Measurements from ENCODE around the gene OGFOD3.

Gene OGFOD3

DNA sequence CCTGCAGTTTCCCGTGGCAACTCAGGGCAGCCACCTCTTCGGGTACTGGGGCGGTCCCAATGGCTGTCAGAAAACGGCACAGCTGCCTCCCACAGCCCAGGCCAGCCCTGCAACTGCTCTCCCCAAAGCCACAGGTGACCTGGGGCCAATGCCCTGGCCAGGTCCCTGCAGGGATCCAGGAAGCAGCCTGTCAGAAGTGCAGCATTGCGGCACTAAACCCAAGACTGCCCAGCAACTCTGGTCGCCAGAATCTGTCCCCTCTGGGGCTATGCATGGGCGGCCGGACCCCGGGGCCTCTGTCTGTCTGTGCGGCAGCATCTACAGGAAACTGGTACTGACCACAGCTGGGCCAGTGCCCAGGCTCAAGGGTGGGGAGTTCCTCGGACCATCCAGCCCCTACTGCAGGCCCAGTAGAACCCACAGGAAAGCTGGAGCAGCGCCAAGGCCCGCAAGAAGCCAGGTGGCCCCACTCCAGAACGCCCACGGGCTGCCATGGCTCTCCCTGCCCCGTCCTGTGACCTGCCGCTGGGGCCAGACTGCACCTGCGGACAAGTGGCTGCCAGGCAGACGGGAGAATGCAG, 26.6 kb upstream of the OGFOD3 start:
- Histone ChIP-seq H3K4me3 (ENCODE audit: low read length) (no peak overlapping the region), H3K9ac (ENCODE audit: low read length) (no peak overlapping the region), H3K36me3 (ENCODE audit: control insufficient read depth, insufficient read depth, low read length, severe bottlenecking) (peaks cover 25% of the 10 kb centered on the region), H3K27me3 (replicated peaks; ENCODE audit: control insufficient read depth, insufficient read depth, low read length) (no peaks in the 10 kb centered on the region), H3K9me3 (ENCODE audit: control insufficient read depth, low read length) (no peaks in the 10 kb centered on the region), H3K4me1 (ENCODE audit: control insufficient read depth, insufficient read depth, low read length) (peaks cover 8% of the 10 kb centered on the region)
- DNase-seq (ENCODE audit: low read depth): no peak

DNA sequence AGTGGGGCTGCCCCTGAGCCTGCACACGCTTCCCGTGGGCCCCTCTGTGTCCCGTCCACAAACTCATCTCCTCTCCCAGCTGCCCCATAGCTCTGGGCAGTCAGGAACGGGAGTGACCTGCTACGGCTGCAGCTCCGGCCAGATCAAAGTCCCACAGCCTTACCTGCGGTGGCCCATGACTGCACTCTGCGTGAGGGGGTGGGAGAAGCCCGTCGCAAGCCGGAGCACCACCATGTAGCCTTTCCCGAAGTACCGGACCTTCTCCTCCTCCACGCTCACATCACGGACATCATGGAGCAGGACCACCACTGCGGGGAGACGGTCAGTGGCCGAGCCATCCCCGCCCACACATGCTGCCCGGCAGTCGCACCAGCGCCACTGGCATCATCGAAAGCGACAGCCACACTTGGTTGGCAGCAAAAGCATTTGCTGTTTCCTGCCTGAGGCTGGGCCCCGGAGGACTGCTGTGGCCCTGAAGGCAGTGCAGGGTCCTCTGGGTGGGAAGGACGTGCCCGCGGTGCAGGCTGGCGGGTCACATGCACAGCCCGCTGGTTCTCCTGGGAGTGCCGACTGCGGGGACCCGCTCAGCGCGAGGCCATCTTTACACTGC, 26.0 kb upstream of the OGFOD3 start:
- DNase-seq (ENCODE audit: low read depth): no peak
- peaks cover 25% of the 10 kb centered on the region for H3K36me3 ChIP-seq (ENCODE audit: control insufficient read depth, insufficient read depth, low read length, severe bottlenecking)
- no peak overlapping the region for H3K9ac ChIP-seq (ENCODE audit: low read length)
- H3K27me3 ChIP-seq (replicated peaks; ENCODE audit: control insufficient read depth, insufficient read depth, low read length): no peaks in the 10 kb centered on the region
- H3K4me3 ChIP-seq (ENCODE audit: low read length): no peak overlapping the region
- H3K9me3 ChIP-seq (ENCODE audit: control insufficient read depth, low read length): no peaks in the 10 kb centered on the region
- peaks cover 3% of the 10 kb centered on the region for H3K4me1 ChIP-seq (ENCODE audit: control insufficient read depth, insufficient read depth, low read length)

DNA sequence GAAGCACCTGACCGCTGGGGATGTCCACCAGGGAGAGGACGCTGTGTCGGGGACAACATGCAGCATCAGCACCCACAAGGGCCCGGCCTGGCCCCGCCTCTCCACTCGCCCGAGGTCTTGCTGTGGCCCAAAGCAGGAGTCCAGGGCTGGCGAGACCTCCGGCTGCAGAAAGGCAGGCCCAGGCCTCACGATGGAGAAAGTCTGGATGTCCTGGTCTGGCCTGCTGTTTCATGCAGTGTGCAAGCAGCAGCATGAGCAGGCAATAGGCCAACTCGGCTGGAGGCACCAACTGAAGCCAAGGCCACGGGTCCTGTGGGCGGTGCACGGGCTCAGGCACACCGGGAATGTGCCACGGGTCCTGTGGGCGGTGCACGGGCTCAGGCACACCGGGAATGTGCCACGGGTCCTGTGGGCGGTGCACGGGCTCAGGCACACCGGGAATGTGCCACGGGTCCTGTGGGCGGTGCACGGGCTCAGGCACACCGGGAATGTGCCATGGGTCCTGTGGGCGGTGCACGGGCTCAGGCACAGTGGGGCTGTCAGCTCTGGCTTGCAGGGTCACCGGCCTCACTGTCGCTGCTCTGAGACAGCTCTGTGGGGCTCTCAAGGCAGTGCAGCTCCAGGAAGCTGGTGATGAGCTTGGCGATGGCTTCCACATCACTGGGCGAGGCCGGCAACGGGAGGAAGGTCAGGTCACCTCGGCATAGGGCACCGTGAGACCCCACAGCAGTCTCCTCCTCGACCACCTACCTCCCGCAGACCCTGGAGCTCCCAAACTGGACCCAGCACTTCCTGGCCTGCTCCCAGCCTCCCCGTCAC, 25.3 kb upstream of the OGFOD3 start:
- Histone ChIP-seq H3K27me3 (replicated peaks; ENCODE audit: control insufficient read depth, insufficient read depth, low read length) (no peaks in the 10 kb centered on the region), H3K4me1 (ENCODE audit: control insufficient read depth, insufficient read depth, low read length) (no peaks in the 10 kb centered on the region), H3K9ac (ENCODE audit: low read length) (no peak overlapping the region), H3K36me3 (ENCODE audit: control insufficient read depth, insufficient read depth, low read length, severe bottlenecking) (peaks cover 25% of the 10 kb centered on the region), H3K9me3 (ENCODE audit: control insufficient read depth, low read length) (no peaks in the 10 kb centered on the region), H3K4me3 (ENCODE audit: low read length) (no peak overlapping the region)
- no peak for DNase-seq (ENCODE audit: low read depth)

DNA sequence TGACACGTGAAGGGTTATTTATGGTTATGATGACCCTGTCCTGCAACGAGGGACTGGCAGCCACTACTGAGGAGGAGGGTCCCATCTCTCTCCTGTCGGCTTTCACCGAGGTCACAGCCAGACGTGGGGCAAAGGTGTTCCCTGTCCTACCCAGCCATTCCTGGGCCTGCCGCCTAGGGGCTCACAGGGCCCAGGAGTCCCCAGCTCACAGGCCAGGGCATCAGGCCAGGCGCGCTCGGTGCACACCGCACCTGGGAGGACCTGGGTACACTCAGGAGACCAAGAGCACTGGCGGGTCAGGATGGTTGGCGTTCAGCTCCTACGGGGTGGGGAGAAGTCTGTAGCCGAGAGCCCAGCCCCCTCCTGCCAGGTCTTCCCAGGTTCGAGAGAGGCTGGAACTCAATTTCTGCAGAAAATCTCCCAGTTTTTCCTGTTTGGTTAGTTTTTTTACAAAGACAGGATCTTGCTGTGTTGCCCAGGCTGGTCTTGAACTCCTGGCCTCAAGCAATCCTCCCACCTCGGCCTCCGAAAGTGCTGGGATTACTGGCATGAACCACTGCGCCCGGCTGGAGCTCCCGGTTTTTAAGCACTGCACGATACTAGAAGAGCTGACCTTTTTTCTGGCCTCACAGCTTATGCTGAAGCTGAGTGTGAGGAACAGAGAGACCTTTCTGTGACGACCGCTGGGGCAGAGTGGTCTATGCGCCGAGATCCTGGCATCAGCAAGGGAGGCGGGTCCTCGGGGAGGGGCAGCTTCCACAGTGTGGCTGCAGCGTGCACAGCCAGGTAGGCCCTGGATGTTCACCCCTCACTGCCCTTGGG, 24.5 kb upstream of the OGFOD3 start:
- no peak for DNase-seq (ENCODE audit: low read depth)
- no peak overlapping the region for H3K9ac ChIP-seq (ENCODE audit: low read length)
- peaks cover 25% of the 10 kb centered on the region for H3K36me3 ChIP-seq (ENCODE audit: control insufficient read depth, insufficient read depth, low read length, severe bottlenecking)
- no peaks in the 10 kb centered on the region for H3K4me1 ChIP-seq (ENCODE audit: control insufficient read depth, insufficient read depth, low read length)
- H3K4me3 ChIP-seq (ENCODE audit: low read length): no peak overlapping the region
- no peaks in the 10 kb centered on the region for H3K27me3 ChIP-seq (replicated peaks; ENCODE audit: control insufficient read depth, insufficient read depth, low read length)
- no peaks in the 10 kb centered on the region for H3K9me3 ChIP-seq (ENCODE audit: control insufficient read depth, low read length)

DNA sequence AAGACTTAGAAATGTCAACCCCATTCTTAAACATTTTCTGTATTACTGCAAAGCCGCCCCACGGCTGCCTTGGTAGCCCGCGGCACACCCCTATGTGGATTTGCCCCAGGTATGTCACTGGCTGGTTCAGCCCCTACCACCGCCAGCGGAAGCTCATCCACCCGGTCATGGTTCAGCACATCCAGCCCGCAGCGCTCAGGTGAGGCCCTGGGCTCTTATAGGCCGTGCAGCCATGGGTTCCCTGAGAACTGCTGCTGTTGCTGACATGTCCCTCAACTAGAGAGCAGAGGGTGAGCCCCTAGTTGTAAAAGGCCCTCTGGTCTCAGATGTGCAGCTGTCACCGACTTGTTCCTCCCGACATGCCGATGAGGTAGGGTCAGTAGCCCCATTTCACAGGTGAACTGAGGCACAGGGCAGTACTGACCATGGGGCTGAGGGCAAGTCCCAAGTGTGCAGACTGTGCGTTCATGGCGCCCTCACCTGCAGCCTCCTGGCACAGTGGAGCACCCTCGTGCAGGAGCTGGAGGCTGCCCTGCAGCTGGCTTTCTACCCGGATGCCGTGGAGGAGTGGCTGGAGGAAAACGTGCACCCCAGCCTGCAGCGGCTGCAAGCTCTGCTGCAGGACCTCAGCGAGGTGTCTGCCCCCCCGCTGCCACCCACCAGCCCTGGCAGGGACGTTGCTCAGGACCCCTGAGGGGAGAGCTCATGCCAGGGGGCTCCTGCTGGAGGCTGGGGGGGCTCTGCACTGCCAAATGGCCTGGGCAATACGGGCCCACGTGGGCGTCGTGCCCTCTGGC, 23.5 kb upstream of the OGFOD3 start:
- Histone ChIP-seq H3K27me3 (replicated peaks; ENCODE audit: control insufficient read depth, insufficient read depth, low read length) (no peaks in the 10 kb centered on the region), H3K36me3 (ENCODE audit: control insufficient read depth, insufficient read depth, low read length, severe bottlenecking) (peaks cover 25% of the 10 kb centered on the region), H3K9me3 (ENCODE audit: control insufficient read depth, low read length) (no peaks in the 10 kb centered on the region), H3K9ac (ENCODE audit: low read length) (no peak overlapping the region), H3K4me1 (ENCODE audit: control insufficient read depth, insufficient read depth, low read length) (no peaks in the 10 kb centered on the region), H3K4me3 (ENCODE audit: low read length) (no peak overlapping the region)
- no peak for DNase-seq (ENCODE audit: low read depth)

DNA sequence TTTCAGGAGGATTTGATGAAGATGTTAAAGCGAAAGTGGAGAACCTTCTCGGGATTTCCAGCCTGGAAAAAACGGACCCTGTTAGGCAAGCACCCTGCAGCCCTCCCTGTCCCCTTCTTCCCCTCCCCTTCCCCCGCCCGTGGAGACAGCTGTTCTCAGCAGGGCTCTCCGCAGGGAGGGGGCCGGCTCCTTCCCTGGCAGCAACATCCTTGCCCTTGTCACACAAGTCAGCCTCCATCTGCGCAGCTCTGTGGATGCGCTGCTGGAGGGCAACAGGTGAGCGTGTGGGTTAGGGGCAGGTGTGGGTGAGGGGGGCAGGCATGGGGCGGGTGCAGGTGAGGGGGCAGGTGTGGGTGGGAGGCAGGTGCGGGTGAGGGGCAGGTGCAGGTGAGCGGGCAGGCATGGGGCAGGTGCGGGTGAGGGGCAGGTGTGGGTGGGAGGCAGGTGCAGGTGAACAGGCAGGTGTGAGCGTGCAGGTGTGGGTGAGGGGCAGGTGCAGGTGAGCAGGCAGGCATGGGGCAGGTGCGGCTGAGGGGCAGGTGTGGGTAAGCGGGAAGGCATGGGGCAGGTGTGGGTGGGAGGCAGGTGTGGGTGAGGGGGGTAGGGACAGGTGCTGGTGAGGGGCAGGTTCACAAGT, 22.7 kb upstream of the OGFOD3 start:
- DNase-seq (ENCODE audit: low read depth): no peak
- no peak overlapping the region for H3K4me3 ChIP-seq (ENCODE audit: low read length)

DNA sequence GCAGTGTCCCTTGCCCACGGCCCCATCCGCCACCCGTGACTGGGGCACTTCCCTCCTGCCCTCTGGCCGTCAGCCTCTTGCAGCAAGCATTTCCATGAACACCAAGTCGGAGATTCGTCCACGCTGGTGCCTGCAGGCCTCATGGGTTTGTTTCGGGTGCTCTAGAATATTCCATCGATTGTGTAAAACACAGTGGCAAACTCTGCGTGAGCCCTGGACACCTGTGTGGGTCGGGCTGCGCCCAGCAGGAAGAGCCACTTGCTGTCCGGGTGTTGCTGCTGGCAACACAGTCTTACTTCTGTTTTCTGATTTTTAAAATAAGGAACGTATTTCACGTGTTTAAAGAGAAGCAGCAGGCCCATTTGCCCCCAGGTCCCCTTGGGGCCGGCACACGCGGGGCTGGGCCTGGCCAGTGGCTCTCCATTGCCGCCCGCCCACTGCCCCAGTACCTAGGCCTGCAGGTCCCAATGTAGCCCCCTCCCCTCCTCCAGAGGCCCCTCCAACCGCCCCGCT, 22.1 kb upstream of the OGFOD3 start:
- Histone ChIP-seq H3K4me3 (ENCODE audit: low read length) (no peak overlapping the region), H3K9me3 (ENCODE audit: control insufficient read depth, low read length) (no peaks in the 10 kb centered on the region), H3K27me3 (replicated peaks; ENCODE audit: control insufficient read depth, insufficient read depth, low read length) (no peaks in the 10 kb centered on the region), H3K36me3 (ENCODE audit: control insufficient read depth, insufficient read depth, low read length, severe bottlenecking) (peaks cover 25% of the 10 kb centered on the region), H3K9ac (ENCODE audit: low read length) (no peak overlapping the region), H3K4me1 (ENCODE audit: control insufficient read depth, insufficient read depth, low read length) (no peaks in the 10 kb centered on the region)
- DNase-seq (ENCODE audit: low read depth): no peak

More for the DNA sequence above, 22.7 kb upstream of the OGFOD3 start:
- Histone ChIP-seq H3K9ac (ENCODE audit: low read length) (no peak overlapping the region), H3K27me3 (replicated peaks; ENCODE audit: control insufficient read depth, insufficient read depth, low read length) (no peaks in the 10 kb centered on the region), H3K36me3 (ENCODE audit: control insufficient read depth, insufficient read depth, low read length, severe bottlenecking) (peaks cover 25% of the 10 kb centered on the region), H3K4me1 (ENCODE audit: control insufficient read depth, insufficient read depth, low read length) (no peaks in the 10 kb centered on the region), H3K9me3 (ENCODE audit: control insufficient read depth, low read length) (no peaks in the 10 kb centered on the region)

DNA sequence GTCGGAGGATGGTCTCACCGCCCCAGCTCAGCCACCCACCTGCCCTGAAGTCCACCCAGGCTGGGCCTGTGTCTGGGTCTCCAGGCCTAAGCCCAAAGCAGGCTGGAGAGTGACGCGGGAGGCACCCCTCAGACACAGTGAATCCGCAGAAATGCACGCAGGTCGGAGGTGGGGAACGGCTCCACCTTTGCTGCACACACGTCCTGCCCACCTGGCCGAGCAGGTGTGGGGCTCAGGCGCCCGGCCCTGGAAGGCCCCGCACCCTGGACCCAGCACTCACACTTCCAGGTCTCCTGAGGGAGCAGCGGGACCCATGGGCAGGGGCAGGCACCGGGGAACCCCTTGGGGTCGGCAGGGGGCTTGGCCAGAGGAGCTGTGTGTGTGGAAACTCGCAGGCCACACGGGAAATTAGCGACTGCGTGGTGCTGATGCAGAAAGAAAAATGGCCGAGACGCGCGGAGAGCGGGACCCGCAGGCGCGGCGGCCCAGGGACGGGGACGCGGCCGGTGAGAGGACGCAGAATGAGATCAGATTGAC, 21.5 kb upstream of the OGFOD3 start:
- no peaks in the 10 kb centered on the region for H3K27me3 ChIP-seq (replicated peaks; ENCODE audit: control insufficient read depth, insufficient read depth, low read length)
- no peak overlapping the region for H3K4me3 ChIP-seq (ENCODE audit: low read length)
- H3K4me1 ChIP-seq (ENCODE audit: control insufficient read depth, insufficient read depth, low read length): no peaks in the 10 kb centered on the region
- H3K36me3 ChIP-seq (ENCODE audit: control insufficient read depth, insufficient read depth, low read length, severe bottlenecking): peaks cover 25% of the 10 kb centered on the region
- no peak overlapping the region for H3K9ac ChIP-seq (ENCODE audit: low read length)
- no peaks in the 10 kb centered on the region for H3K9me3 ChIP-seq (ENCODE audit: control insufficient read depth, low read length)
- DNase-seq (ENCODE audit: low read depth): no peak

DNA sequence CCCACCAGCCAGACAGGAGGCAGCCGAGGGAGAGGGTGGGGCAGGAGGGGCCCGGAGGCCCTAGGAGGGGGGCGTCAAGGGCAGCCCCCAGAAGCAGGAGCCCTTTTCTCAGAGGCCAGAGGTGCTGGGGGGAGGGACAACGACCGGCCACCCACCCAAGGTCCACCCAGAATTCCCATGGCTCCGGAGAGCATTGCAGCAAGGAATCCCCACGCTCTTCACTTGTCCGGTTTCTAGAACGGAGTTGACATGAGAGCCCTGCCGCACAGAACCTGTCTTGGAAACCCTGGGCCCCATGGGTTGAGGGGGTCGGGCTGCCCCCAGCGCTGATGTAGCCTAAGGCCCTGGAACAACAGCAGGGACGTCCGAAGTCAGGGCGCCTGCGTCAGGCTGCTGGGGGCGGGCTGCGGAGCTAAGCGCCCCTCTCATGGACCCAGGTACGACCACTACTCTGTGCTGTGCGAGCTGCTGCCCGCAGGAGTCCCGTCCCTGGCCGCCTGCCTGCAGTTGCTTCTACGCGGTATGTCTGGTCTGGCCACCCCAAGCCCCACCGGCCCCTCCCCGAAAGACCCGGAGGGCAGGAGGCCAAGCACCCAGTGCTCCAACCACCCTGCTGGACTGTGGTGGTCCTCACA, 20.9 kb upstream of the OGFOD3 start:
- peaks cover 21% of the 10 kb centered on the region for H3K36me3 ChIP-seq (ENCODE audit: control insufficient read depth, insufficient read depth, low read length, severe bottlenecking)
- H3K4me1 ChIP-seq (ENCODE audit: control insufficient read depth, insufficient read depth, low read length): no peaks in the 10 kb centered on the region
- no peaks in the 10 kb centered on the region for H3K27me3 ChIP-seq (replicated peaks; ENCODE audit: control insufficient read depth, insufficient read depth, low read length)
- DNase-seq (ENCODE audit: low read depth): no peak
- no peak overlapping the region for H3K9ac ChIP-seq (ENCODE audit: low read length)
- no peak overlapping the region for H3K4me3 ChIP-seq (ENCODE audit: low read length)
- H3K9me3 ChIP-seq (ENCODE audit: control insufficient read depth, low read length): no peaks in the 10 kb centered on the region
